SW 1271 (cell line): ENCODE measurements around the gene FGF14.

Source experiments
- DNase-seq, 2 experiments: peaks; one replicate each; lab custom pipeline; 2025; lab: John Stamatoyannopoulos, UW

FGF14 gene

DNA sequence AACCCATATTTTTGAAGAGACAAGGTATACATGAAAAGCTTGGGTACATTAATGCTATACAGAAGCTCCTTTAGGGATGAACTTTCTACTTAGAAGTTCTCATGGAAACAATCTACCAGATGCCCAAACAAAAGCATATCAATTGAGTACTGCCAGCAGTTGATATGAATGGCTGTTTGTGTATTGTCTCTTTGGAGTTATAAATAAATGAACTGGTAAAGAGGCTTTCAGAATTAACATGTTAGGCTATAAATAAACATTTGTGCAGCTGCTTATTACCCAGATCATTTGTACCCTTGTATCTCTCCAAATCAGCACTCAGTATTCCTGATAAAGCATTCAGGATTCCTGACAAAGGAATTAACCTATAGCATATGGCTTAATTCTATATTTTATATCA is 418.9 kb downstream of the FGF14 start:
- no peak for DNase-seq

DNA sequence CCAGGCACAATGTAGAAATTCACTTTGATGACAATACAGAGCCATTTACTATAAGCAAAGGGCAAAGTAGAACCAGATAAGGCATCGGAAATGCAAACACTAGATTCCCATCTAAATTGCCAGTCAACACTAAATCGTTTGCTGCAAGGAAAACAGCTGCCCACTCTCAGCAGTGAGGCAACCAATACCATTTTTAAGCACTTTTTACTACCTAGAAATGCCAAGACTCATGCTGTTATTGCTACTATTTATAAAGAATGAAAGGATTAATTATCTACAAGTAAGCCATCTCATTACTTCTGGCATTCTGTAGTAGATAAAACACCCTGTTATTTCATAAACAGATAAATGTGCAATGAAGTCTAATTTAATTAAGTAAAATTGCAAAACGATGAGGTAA is 422.0 kb downstream of the FGF14 start:
- no peak for DNase-seq

DNA sequence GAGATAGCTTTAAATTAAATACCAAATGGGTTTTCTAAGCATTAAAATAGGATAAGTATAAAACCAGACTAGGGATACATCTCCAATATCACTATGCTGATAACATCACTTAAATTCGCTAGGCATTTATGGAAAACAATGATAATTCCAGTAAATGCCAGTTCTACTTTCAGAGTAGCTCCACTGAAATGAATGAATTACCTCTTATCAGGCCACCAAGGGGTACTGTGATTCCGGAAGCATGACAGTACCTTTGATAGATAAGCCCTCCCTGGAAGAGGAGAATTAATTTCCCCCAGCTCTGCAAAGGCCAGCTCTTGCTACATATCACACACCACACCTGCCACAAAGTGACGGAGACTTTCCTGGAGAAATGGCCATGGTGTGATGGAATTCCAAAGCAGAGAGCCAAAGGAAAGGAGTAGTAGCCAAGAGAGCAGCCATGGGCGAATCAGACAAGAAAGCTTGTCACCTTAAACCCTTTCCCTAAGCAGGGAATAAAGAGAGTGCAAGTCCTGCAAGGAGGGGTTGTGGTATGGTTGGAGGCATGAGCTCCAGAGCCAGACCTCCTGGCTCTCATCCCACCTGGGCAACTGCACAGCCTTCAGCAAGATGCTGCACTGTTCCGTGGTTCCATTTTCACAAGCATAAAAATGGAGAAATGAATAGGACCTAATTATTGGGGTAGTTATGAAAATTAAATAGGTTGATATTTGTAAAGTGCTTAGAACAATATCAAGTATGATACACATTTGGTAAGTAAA is 423.1 kb downstream of the FGF14 start:
- DNase-seq = no peak

DNA sequence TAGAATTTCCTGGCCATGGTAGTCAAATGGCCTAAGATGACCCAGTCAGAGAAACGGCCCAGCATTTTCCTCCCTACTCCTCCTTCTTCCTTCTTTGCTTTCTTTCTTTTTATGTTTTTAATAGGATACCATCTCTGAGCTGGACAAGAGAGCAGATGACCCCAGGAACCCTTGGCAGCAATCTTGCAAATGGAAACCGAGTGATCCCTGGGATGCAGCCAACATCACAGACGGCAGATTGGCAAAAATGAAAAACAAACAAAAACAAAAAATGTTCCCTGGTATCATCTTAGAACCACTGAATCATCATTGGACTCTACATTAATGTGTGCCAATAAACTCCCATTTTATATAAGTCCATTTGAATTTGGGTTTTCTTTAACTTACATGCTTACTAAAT is 424.4 kb downstream of the FGF14 start:
- no peak for DNase-seq

DNA sequence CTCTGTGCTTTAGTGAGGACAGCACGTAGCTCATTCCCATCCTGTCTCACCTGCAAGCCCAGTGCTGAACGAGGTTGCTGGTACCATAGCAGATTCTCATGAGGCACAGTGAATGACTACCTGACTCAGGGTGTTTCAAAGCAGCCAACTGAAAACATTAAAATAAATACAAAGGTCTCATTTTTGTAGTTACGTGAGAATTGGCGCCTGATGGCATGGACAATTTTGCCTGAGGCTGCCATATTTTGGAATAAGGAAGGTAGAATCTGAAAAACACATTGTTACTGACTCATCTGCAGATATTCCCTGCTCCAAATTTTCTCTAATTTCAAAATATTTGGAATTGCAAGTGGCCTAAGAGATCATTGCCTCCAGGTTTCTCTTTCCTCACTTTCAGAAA is 429.7 kb downstream of the FGF14 start:
- no peak for DNase-seq

DNA sequence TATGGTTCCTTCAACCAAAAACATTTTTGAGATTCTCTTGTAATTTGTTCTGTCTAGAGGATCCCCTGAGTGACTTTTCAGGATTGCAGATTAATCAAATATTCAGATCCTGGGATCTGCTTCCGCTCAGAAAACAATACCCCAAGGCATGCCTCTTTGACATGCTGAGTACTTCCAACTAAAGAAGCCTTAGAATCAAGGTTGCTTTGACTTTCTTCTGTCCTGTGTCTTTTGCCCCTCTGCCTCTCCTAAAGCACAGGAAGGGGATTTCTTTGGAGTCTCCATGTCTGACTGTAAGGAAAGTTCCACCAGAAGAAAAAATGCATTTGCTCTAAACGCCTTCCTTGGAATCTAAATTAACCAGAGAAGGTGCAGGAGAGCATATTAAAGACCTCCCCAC is 431.5 kb downstream of the FGF14 start:
- no peak for DNase-seq

DNA sequence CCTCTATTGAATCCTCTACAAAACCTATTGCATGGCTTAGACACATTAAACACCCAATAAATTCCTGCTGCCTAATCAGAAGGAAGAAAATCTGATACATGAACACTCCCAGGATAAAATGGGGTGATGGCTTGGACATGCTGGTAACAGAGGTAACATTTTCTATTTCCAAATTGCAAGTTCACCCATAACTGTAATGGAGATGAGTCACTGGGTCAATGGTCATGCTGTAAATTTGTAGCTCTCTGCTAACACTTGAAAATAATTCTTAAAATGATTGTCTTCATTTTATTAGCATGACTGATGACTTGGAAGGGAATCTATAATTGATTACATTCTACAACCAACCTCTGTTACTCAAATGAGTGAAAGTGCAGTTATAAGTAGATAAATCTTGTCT is 434.1 kb downstream of the FGF14 start:
- no peak for DNase-seq

DNA sequence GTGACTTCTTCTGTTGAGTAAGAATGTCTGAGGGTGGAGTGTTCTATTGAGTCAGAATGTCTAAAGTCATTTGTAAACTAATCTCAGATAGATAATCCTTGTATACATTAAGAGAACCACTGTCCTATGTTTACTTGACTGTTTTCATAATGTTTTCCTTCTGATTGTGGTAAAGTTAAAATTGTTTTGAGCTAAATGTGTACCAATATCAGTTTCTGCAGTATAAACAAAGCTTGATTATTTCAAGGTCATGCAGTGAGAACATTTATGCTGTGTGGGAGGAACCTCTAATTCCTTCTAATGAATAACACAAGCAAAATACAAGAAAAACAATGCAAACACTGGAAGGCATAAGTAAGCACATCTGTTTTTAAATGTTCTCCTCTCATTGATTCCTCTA is 434.6 kb downstream of the FGF14 start:
- no peak for DNase-seq

DNA sequence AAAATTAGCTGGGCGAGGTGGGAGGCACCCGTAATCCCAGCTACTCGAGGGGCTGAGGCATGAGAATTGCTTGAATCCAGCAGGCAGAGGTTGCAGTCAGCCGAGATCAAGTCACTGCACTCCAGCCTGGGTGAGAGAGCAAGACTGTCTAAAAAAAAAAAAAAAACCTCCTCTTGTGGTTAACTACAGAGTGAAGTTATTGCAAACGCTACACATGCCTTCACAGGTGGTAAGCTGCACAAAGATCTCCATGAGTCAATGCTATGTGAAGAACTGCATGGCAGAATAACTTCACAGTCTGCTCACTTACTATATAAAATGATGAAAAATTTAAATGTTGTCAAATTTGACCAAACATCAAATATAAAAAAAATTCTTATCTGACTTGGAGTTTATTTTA is 436.8 kb downstream of the FGF14 start:
- no peak for DNase-seq

DNA sequence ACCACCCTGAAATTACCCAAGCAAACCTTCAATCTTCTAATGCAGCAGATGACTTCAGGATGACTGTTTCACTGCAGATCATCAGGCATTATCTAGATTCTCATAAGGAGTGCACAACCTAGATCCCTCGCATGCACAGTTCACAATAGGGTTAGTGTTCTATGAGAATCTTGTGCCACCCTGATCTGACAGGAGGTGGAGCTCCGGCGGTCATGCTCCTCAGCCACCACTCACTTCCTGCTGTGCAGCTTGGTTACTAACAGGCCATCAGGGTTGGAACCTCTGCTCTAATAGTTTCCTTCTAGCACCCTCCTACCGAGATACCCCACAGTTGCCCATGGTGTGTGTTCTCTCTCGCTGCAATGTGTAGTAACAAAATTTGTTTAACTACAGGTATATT is 442.8 kb downstream of the FGF14 start:
- no peak for DNase-seq

DNA sequence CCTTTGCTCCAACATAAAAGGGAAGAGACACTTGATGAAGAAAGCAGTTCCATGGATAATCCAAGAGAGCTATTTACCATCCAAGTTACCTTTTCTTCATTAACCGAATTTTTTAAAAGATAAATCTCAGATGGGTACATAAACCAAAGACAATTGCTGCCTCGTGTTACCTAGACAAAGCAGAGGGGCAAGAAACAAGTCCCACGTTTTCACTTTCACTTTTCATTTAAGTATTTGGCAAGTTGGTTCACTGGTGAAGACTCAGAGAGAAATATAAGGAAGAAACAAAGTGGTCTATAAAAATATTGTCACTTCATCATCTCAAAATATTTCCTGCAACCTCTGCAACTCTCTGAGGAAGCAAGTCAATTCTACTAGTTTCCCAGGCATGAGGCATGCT is 446.1 kb downstream of the FGF14 start:
- no peak for DNase-seq

DNA sequence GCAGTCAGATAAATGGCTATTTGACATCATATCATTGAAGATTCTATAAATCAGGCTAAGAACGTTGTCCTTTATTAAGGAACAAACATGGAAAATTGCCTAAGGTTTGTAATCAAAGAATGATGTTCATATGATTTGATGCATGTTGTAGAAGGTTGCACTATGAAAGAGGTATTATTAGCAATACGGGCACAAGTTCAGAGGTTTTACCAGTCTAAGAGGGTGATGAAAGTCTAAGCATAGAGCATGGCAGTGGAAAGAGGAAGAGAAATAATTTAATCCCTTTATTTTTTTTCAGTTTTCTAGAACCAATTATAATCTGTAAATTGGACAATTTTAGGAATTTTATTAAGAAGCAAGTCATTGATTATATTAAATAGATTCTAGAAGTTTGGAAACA is 450.7 kb downstream of the FGF14 start:
- no peak for DNase-seq

DNA sequence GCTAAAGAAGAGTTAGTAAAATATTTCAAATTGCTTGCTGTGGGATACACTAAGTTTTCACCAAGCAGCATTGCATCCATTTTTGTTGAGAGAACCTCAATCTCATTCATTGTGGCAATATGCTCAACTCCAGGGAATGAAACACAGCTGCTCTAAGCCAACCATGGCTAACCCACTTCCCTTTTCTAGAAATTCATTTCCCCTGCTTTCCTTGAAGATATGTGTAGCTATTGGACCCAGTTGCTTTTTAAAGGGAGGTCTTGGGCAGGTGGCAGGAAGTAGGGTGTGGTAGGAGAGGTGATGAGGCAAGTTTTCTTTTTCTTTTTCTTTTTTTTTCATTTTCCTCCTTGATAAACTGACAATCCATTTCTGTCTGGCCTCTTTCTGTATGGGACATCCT is 452.2 kb downstream of the FGF14 start:
- DNase-seq = no peak

DNA sequence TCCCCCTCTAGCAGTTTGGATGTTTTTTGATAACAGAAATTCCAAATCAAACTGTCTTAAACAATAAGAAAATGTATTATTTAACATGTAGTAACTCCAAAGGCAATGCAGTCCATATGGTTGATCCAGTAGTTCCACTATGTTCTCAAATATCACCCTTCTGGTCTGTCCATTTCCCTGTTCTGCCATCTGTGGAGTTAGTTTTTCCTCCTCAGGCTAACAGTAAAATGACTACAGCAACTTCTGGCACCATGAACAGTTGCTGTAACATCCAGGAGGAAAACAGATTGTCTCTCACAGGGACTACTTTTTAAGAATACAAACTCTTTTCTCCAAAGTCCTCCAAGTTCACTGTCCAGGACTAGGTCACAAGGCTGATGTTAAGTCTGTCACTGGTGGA is 455.4 kb downstream of the FGF14 start:
- no peak for DNase-seq

DNA sequence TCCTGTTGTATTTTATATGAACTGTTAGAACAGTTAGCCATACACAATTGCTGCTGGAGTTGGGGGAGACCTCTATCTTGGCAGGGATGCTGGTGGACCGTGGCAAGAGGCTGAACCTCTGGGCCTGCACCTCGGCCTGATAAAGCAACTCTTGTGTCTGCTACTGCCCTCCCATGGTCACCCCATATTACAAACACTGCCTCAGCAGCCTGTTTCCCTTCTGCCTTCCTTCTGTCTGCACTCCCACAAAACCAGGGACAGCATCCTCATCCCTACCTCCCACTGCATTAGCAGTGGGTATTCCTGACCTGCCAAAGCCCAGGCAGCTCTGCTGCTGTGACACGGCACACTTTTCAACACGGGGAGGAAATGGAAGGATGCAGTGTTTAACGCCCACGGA is 456.4 kb downstream of the FGF14 start:
- DNase-seq = no peak

DNA sequence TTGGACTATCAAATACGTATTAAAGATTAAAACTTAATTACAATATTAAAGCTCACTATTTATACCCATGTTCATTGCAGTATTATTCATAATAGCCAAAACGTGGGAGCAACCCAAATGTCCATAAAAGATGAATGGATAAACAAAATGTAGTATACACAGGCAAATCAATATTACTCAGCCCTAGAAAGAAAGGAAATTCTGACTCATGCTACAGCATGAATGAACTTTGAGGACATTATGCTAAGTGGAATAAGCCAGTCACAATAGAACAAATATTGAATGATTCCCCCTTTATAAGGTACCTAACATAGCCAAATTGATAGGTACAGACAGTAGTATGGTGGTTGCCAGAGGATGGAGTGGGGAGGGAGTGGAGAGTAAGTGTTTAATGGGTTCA is 457.3 kb downstream of the FGF14 start:
- DNase-seq = no peak

DNA sequence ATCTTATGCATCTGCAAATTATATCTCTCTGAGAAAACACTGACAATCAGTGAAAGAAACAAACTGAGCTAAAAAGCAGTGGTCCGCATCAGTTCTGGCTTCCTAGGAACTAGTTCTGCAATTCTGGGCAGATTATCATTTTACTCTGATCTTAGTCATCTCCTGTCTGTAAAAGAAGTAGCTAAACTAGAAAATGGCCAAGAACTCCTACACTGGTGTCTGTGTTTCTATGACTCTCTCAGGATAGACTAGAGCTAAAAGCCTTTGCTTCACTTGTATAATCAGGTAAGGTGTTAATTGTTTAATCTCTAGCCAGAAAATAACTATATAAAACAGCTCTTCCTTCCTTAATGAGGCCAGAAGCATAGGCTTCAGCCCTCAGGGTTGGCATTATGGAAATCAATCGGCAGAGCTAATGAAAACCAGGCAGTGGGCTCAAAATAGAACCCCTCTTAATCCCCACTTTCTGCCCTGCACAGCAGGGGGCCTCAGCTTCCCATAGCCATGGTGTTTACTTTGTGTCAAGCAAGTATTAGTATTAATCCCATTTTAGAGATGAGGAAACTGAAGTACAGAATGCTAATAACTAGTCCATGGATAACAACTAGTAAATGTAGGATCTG is 459.2 kb downstream of the FGF14 start:
- DNase-seq = no peak

DNA sequence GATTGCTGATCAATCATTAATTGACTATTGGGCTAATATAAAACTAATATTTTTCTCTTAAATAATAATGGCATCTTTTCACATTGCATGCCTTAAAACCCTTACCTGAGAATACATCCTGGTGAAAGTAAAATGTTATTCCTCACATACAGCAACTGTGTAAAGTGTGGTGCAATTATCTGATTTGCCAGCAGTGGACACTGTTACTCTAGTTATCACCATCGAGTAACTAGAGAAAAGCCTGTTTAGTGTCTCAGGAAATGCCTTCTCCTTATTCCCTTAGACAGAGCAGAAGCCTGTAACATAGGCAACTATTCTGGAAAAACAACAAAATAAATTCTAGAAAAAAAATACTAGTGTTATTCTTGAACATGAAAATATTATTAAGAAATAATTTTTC is 459.8 kb downstream of the FGF14 start:
- DNase-seq = peak in 1 of 2 experiments; percentile 34

DNA sequence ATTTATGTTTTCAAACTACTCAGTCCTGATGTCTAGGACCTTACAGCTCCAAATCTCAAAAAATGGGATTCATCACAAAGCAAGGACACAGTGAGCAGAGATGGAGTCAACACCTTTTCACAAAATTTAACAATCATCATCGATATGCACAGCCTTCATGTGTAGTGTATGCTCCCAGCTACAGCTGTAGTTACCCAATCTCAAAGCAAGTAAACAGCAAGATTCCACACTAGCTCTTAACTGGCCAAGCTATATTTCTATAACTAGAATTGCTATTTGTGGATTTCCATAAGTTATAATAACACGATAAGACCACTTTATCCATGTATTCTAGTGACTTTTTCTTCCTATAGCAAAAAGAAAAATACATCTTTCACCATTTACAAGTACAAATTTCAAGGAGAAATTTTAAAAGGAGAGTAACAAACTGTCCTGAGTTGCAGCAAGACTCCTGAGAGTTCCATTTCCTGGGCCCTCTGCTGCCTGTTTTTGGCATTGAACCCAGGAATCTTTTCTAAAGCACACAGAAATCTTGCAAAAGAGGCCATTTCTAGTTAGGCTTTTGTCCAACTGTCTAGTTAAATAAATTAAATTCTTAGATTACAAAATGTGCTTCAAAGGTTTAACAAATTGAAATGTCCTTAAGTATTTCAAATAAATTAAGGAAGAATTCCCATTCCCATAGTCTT is 460.6 kb downstream of the FGF14 start:
- peak in 1 of 2 experiments; percentile 20 for DNase-seq

DNA sequence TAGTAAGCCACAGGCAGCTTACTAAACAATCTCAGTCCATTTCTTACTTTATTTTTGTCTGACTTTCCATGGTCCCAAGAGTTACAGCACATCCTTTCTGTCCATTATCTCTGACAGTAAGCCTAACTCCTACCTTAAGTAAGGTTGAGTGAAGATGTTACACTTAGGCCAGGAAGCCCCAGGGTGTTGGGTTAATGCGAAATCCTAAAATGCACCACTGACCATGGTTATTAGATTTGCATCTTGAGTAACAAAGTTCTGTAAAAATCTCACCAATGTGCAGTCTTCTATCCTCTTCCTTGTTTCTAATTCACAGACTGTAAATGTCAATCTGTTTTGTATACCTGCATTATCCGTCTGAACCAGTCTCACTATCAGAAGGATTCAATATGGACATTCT is 462.5 kb downstream of the FGF14 start:
- no peak for DNase-seq

DNA sequence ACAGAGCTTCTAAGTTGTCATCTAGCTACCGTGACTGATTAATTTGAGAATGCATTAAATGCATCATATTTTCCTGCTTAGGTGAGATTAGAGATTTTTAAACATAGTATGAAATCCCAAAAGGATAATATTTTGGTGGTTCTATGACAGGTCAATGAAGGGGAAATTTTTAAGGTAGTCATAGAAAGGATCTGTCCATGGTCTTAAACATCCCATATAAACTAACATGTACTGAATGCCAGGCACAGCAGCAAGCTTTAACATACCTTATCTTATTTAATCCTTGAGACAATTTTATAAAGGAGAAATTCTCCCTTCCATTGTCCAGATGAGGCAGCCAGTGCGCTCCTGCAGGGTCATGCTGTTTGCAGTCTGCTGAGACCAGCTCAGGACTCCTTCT is 466.0 kb downstream of the FGF14 start:
- DNase-seq = no peak

DNA sequence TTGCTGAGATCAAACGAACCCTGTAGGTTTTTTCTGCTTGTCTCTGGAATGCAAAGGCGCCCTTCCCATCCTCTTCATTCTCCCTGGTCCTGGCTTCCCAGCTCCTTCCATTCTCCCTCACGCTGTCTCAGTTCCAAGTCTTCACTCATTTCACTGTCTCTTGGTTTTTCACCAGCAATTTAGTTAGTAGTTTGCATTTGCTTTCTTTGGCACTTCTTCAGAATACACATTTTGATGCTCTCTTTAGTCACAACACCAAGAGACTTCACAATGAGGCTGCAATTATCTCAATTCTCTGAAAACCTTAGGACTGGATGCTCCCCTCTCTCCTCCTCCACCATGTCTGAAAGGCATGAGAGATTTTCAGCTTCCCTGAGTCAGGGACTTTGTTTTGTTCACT is 470.7 kb downstream of the FGF14 start:
- DNase-seq = no peak

DNA sequence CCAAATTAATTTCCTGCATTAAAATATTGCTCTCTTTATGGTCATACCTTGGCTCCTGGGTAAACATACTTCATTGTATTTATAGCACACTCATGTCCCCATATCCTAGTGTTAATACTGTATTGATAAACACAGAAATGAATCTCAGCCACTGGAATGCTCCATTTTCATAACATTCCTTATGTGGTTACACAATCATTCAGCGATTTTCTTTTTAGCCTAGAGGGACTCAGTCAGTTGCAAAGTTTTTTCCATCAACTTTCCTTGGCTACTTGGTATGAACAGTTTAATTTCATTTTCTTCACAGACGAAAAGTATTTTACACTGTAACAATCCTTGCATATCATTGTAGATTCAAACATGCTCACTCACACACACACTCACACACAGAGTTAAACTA is 471.5 kb downstream of the FGF14 start:
- no peak for DNase-seq

DNA sequence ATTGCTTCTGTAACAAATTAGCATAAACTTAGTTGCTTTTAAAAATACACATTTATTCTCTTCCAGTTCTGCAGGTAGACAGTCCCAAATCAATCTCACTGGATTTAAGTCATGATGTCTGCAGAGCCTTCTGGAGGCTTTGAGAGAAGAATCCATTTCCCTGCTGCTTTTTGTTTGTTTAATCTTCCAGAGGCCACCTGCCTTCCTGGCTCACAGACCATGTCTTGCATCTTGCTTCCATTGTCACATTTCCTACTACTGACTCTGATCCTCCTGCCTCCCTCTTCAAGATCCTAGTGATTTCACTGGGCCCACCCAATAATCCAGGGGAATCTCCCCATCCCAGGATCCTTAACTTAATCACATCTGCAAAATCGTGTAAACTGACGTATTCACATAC is 476.1 kb downstream of the FGF14 start:
- DNase-seq = no peak
